Measurements from ENCODE around the gene RFNG.

The RFNG gene

GRCh38 chr17:81998691-81999438 lies 52.7 kb downstream of the RFNG start:
- no peak for DNase-seq

GRCh38 chr17:81998212-81998611 lies 53.4 kb downstream of the RFNG start:
- no peak for DNase-seq

Measured in stimulated activated CD4-positive, alpha-beta T cell treated with anti-CD3 and anti-CD28 coated beads, Interleukin-15, amount 100 ng/mL, for 24 hours (primary cell).